ENCODE measurements around the gene TMEM145. TPM values are rescaled to one million over a fixed set of nuclear protein-coding genes. Genes with fewer than 3 reads are reported as not detected.

The TMEM145 gene
- total RNA-seq, 4 donors from 2014 or later: not detected

DNA sequence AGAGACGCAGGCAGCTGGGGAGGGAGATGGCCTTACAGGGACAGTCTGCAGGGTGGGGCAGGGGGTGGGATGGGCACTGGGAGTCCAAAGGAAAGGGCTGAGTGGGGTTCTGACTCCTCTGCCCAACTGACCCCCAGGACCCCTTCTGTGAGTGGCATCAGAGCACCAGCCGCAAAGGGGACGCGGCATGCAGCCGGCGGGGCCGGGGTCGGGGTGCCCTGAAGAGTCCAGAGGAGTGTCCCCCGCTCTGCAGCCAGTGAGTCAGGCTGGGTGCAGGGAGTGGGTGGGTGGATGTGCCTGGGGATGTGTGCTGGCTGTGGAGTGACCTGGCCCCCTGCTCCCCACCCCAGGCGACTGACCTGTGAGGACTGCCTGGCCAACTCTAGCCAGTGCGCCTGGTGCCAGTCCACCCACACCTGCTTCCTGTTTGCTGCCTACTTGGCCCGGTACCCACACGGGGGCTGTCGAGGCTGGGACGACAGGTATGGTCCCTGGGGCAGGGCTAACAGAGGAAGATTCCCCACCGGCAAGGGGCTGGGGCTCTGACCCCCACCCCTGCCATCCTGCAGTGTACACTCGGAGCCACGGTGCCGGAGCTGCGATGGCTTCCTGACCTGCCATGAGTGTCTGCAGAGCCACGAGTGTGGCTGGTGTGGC, 38.1 kb downstream of the TMEM145 start:
- intact Hi-C loops (cut with DNase I): no loop called here
- TF ChIP-seq, protein P1, sequence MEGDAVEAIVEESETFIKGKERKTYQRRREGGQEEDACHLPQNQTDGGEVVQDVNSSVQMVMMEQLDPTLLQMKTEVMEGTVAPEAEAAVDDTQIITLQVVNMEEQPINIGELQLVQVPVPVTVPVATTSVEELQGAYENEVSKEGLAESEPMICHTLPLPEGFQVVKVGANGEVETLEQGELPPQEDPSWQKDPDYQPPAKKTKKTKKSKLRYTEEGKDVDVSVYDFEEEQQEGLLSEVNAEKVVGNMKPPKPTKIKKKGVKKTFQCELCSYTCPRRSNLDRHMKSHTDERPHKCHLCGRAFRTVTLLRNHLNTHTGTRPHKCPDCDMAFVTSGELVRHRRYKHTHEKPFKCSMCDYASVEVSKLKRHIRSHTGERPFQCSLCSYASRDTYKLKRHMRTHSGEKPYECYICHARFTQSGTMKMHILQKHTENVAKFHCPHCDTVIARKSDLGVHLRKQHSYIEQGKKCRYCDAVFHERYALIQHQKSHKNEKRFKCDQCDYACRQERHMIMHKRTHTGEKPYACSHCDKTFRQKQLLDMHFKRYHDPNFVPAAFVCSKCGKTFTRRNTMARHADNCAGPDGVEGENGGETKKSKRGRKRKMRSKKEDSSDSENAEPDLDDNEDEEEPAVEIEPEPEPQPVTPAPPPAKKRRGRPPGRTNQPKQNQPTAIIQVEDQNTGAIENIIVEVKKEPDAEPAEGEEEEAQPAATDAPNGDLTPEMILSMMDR (IDR thresholded peaks at IDR 0.05): no peak
- TF ChIP-seq POLR2A (IDR thresholded peaks at IDR 0.05; ENCODE audit: low read depth) (no peak), POLR2AphosphoS5 (IDR thresholded peaks at IDR 0.05) (no peak), EP300 (IDR thresholded peaks at IDR 0.05) (no peak)
- DNase-seq (ENCODE audit: extremely low spot score): no peak
- Histone ChIP-seq H3K27me3 (no peaks in the 10 kb centered on the region), H3K36me3 (peaks cover 23 to 95% (median 80%) of the 10 kb centered on the region in 4 donors), H3K4me3 (no peak overlapping the region), H3K4me1 (no peaks in the 10 kb centered on the region), H3K9me3 (no peaks in the 10 kb centered on the region), H3K27ac (replicated peaks in 1 of 4) (no peak overlapping the region)
- 96% methylated on average over 10 of the region's 21 CpGs for WGBS

DNA sequence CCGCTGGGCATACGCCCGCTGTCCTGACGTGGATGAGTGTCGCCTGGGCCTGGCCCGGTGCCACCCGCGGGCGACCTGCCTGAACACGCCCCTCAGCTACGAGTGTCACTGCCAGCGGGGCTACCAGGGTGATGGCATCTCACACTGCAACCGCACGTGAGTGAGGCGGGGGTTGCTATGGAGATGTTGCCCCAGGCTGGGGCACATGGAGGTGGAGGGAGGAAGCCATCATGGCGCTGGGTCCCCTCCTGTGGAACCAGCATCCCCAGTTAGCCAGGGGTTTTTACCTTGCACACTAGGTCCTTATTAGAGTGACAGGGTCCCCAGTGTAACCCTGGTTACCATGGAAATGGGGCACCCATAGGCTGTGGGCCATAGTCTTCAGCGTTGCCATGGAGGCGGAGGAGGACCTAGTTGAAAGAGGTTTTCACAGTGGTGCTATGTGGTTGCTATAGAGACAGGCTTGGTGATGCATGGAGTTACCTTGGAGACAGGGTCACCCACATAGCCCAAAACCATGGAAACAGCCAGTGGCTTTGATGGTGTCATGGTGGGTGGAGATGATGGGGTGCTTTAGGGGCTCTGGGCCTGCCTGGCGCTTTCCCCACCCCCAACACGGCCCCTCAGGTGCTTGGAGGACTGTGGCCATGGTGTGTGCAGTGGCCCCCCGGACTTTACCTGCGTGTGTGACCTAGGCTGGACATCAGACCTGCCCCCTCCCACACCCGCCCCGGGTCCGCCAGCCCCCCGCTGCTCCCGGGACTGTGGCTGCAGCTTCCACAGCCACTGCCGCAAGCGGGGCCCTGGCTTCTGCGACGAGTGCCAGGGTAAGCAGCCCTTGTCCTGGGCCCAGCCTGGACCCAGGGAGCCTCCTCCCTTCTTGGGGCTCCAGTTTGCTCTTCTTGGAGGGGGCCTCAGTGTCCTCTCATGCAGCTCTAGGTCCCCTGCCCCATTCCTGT, 39.5 kb downstream of the TMEM145 start:
- H3K36me3 ChIP-seq: peaks cover 30 to 99% (median 88%) of the 10 kb centered on the region in 4 donors

DNA sequence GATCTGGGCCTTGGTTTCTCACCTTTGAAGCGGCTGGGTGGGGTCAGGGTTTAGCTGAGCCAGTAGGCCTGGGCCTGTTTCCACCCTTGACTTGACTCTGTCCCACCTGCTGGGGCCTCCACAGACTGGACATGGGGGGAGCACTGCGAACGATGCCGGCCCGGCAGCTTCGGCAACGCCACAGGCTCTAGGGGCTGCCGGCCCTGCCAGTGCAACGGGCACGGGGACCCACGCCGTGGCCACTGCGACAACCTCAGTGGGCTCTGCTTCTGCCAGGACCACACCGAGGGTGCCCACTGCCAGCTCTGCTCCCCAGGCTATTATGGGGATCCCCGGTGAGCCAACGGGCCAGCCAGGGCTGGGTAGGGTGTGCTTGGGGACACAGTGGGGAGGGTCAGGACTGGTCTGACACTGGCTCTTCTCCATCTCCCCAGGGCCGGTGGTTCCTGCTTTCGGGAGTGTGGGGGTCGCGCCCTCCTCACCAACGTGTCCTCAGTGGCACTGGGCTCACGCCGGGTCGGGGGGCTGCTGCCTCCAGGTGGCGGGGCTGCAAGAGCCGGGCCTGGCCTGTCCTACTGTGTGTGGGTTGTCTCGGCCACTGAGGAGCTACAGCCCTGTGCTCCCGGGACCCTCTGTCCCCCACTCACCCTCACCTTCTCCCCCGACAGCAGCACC, 40.4 kb downstream of the TMEM145 start:
- TF ChIP-seq POLR2A (IDR thresholded peaks at IDR 0.05; ENCODE audit: low read depth) (no peak), POLR2AphosphoS5 (IDR thresholded peaks at IDR 0.05) (no peak)
- intact Hi-C loops (cut with DNase I): no loop called here
- Histone ChIP-seq H3K4me3 (no peak overlapping the region), H3K36me3 (peaks cover 33 to 99% (median 89%) of the 10 kb centered on the region in 4 donors), H3K27me3 (no peaks in the 10 kb centered on the region), H3K9me3 (no peaks in the 10 kb centered on the region), H3K27ac (replicated peaks in 1 of 4) (no peak overlapping the region), H3K4me1 (no peaks in the 10 kb centered on the region)
- DNase-seq (ENCODE audit: extremely low spot score): no peak
- WGBS: 92% methylated on average over 28 of the region's 29 CpGs

More for the DNA sequence above, 39.5 kb downstream of the TMEM145 start:
- DNase-seq (ENCODE audit: extremely low spot score): no peak
- H3K27ac ChIP-seq (replicated peaks in 1 of 4): no peak overlapping the region
- TF ChIP-seq POLR2A (IDR thresholded peaks at IDR 0.05; ENCODE audit: low read depth): no peak
- TF ChIP-seq POLR2AphosphoS5 (IDR thresholded peaks at IDR 0.05): no peak
- no peak for TF ChIP-seq EP300 (IDR thresholded peaks at IDR 0.05)
- TF ChIP-seq, protein P1 (IDR thresholded peaks at IDR 0.05): no peak
- H3K4me3 ChIP-seq: no peak overlapping the region
- no peaks in the 10 kb centered on the region for H3K4me1 ChIP-seq
- no peaks in the 10 kb centered on the region for H3K27me3 ChIP-seq
- intact Hi-C loops (cut with DNase I): no loop called here
- H3K9me3 ChIP-seq: no peaks in the 10 kb centered on the region
- WGBS: 92% methylated on average over 11 of the region's 31 CpGs

DNA sequence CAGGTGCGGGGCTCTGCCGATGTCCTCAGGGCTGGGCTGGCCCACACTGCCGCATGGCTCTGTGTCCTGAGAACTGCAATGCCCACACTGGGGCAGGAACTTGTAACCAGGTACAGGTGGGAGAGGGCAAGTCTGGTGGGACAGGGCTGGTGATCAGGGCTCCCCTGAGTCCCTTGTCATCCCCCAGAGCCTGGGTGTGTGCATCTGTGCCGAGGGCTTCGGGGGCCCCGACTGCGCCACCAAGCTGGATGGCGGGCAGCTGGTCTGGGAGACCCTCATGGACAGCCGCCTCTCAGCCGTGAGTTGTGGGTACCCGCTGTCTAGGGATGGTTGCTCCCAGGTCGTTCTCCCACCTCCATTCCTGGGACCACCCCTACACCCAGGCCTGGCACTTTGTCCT, 42.8 kb downstream of the TMEM145 start:
- no peak for DNase-seq (ENCODE audit: extremely low spot score)
- intact Hi-C loops (cut with DNase I): no loop called here
- Histone ChIP-seq H3K36me3 (peaks cover 34 to 96% (median 90%) of the 10 kb centered on the region in 4 donors), H3K27ac (replicated peaks in 1 of 4) (no peak overlapping the region), H3K4me1 (no peaks in the 10 kb centered on the region), H3K9me3 (no peaks in the 10 kb centered on the region), H3K4me3 (no peak overlapping the region), H3K27me3 (no peaks in the 10 kb centered on the region)
- WGBS: 94% methylated on average over 11 of the region's 12 CpGs
- no peak for TF ChIP-seq POLR2A (IDR thresholded peaks at IDR 0.05; ENCODE audit: low read depth)
- TF ChIP-seq, protein P1 (IDR thresholded peaks at IDR 0.05): no peak
- no peak for TF ChIP-seq EP300 (IDR thresholded peaks at IDR 0.05)
- no peak for TF ChIP-seq POLR2AphosphoS5 (IDR thresholded peaks at IDR 0.05)

Measured in esophagus muscularis mucosa (tissue), 4 donors.